ENCODE data around the gene ELP4.

The ELP4 gene

GRCh38 chr11:31636983-31637382 is 127.4 kb downstream of the ELP4 start:
- H3K4me1 ChIP-seq (ENCODE audit: control insufficient read depth in 1 of 2, insufficient read depth in 1 of 2, low read depth in 1 of 2, low read length in 1 of 2) = no peaks in the 10 kb centered on the region
- peaks cover 5% of the 10 kb centered on the region for H3K36me3 ChIP-seq
- no peak overlapping the region for H3K27ac ChIP-seq
- no peaks in the 10 kb centered on the region for H3K27me3 ChIP-seq
- no peak for TF ChIP-seq CTCF (IDR thresholded peaks at IDR 0.05)
- no peak overlapping the region for H3K4me3 ChIP-seq (ENCODE audit: low read depth in 1 of 2, low read length in 1 of 2)
- no peaks in the 10 kb centered on the region for H3K9me3 ChIP-seq

- H3K27me3 ChIP-seq = no peaks in the 10 kb centered on the region
- H3K4me3 ChIP-seq (ENCODE audit: low read depth in 1 of 2, low read length in 1 of 2) = no peak overlapping the region
- H3K27ac ChIP-seq = no peak overlapping the region
- H3K4me1 ChIP-seq (ENCODE audit: control insufficient read depth in 1 of 2, insufficient read depth in 1 of 2, low read depth in 1 of 2, low read length in 1 of 2) = no peaks in the 10 kb centered on the region
- H3K36me3 ChIP-seq = no peaks in the 10 kb centered on the region
- no peak for TF ChIP-seq CTCF (IDR thresholded peaks at IDR 0.05)
- H3K9me3 ChIP-seq = no peaks in the 10 kb centered on the region
Observed at GRCh38 chr11:31640611-31641010, 131.0 kb downstream of the ELP4 start.

GRCh38 chr11:31641477-31642062 is 132.0 kb downstream of the ELP4 start:
- no peak for TF ChIP-seq CTCF (IDR thresholded peaks at IDR 0.05)
- no peaks in the 10 kb centered on the region for H3K27me3 ChIP-seq
- no peaks in the 10 kb centered on the region for H3K36me3 ChIP-seq
- H3K27ac ChIP-seq = no peak overlapping the region
- no peaks in the 10 kb centered on the region for H3K4me1 ChIP-seq (ENCODE audit: control insufficient read depth in 1 of 2, insufficient read depth in 1 of 2, low read depth in 1 of 2, low read length in 1 of 2)
- H3K4me3 ChIP-seq (ENCODE audit: low read depth in 1 of 2, low read length in 1 of 2) = no peak overlapping the region
- no peaks in the 10 kb centered on the region for H3K9me3 ChIP-seq

GRCh38 chr11:31643857-31644256 is 134.3 kb downstream of the ELP4 start:
- Histone ChIP-seq H3K4me1 (ENCODE audit: control insufficient read depth in 1 of 2, insufficient read depth in 1 of 2, low read depth in 1 of 2, low read length in 1 of 2) (no peaks in the 10 kb centered on the region), H3K4me3 (ENCODE audit: low read depth in 1 of 2, low read length in 1 of 2) (no peak overlapping the region), H3K27ac (no peak overlapping the region), H3K9me3 (no peaks in the 10 kb centered on the region), H3K27me3 (no peaks in the 10 kb centered on the region), H3K36me3 (peaks cover 4% of the 10 kb centered on the region)
- TF ChIP-seq CTCF (IDR thresholded peaks at IDR 0.05) = no peak

- H3K36me3 ChIP-seq = peaks cover 4% of the 10 kb centered on the region
- no peak for TF ChIP-seq CTCF (IDR thresholded peaks at IDR 0.05)
- no peak overlapping the region for H3K4me3 ChIP-seq (ENCODE audit: low read depth in 1 of 2, low read length in 1 of 2)
- H3K27ac ChIP-seq = no peak overlapping the region
- no peaks in the 10 kb centered on the region for H3K9me3 ChIP-seq
- H3K4me1 ChIP-seq (ENCODE audit: control insufficient read depth in 1 of 2, insufficient read depth in 1 of 2, low read depth in 1 of 2, low read length in 1 of 2) = no peaks in the 10 kb centered on the region
- H3K27me3 ChIP-seq = no peaks in the 10 kb centered on the region
Observed at GRCh38 chr11:31645747-31646146, 136.2 kb downstream of the ELP4 start.

- Histone ChIP-seq H3K27me3 (no peaks in the 10 kb centered on the region), H3K27ac (no peak overlapping the region), H3K36me3 (peaks cover 4% of the 10 kb centered on the region), H3K4me3 (ENCODE audit: low read depth in 1 of 2, low read length in 1 of 2) (no peak overlapping the region), H3K4me1 (ENCODE audit: control insufficient read depth in 1 of 2, insufficient read depth in 1 of 2, low read depth in 1 of 2, low read length in 1 of 2) (no peaks in the 10 kb centered on the region), H3K9me3 (no peaks in the 10 kb centered on the region)
- no peak for TF ChIP-seq CTCF (IDR thresholded peaks at IDR 0.05)
Observed at GRCh38 chr11:31646216-31646615, 136.6 kb downstream of the ELP4 start.

Measured in neutrophil (primary cell).